ENCODE data around the gene ANKRD28.

Gene ANKRD28

DNA sequence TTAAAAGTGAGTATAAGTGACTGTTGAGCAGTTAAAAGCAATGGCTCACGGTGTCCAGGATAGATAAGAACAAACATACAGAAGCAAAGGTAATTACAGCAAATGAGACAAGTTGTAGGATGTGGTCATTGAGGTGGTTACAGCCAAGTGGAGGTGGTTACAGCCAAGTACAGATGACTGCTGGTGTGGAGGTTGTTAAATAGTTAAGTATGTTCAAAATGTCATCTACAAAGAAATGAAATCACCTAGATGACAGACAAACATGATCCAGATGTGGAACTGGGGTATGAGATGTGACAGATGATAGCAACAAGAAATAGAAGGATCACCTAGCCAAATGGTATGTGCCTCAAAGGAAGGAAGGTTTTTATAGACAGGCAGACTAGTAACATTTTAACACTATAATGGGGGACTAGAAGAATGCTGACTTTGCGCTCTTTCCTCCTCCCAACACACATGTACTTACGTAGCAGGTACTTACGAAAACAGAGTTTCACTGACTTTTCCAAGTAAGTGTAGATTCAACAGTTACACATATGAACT lies 6.8 kb upstream of the ANKRD28 start:
- in situ Hi-C loops (cut with MboI; ENCODE audit: low sequenced_read_pairs) = loop anchor here (10.0 kb wide), 1 partner anchor 170 kb away; no protein-coding TSS in a partner anchor

- in situ Hi-C loops (cut with MboI; ENCODE audit: low sequenced_read_pairs) = loop anchor here (10.0 kb wide), 1 partner anchor 169 kb away; no protein-coding TSS in a partner anchor
Observed at GRCh38 chr3:15803921-15804320, 6.1 kb upstream of the ANKRD28 start.

DNA sequence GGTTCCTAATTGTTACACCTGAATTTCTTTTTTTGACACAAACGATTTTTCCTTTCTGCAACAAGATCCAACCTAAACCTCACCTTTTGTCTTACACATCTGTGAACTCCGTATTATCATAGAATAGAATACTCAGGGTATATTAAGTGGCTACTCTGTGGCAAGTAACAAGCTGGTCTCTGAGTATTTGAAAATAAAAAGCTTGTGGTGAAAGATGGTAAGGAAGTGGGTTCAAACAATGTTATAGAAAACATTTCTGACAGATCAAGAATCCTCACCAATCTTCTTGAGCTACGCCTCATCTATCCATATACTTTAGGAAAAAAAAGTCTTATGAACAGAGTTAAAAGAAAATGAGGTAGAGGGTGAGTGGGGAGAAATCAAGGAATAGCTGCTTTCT lies 3.5 kb upstream of the ANKRD28 start:
- in situ Hi-C loops (cut with MboI; ENCODE audit: low sequenced_read_pairs) = loop anchor here (10.0 kb wide), 1 partner anchor 166 kb away; no protein-coding TSS in a partner anchor

DNA sequence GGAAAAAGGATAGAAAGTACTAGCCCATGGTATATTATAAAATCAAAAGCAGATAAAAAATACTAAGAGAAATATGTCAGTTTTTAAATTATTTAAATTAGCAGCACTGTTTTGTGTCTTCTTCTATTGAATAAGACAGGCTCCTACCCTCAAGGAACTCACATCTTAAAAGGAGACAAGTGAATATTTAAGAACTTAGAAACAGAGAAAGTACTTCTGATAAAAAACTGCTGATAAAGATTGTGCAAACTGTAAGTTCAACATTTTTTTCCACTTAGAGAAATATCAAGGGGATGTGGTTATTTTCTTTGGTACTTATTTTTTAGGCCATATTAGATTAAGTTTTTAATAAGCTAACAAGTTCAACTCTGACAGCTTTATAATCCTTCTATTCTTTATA lies 3.0 kb upstream of the ANKRD28 start:
- in situ Hi-C loops (cut with MboI; ENCODE audit: low sequenced_read_pairs) = loop anchor here (10.0 kb wide), 1 partner anchor 166 kb away; no protein-coding TSS in a partner anchor

DNA sequence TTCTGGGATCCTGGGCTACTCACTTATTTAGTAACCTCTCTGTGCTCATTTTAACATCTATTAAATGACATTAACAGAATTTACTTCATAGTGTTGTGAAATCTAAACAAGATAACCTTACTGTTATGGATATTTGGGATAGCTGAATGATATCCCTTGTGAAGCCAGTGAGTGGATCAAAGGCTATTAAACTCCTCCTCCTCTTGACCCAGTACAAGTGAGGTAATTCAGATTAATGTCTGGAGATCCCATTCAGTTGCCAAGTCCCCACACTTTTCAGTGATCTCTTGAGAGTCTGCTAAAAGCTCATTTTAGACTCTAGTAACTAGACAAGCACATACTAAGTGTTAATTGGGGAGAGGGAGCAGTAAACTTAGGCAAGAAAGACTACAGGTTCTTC lies 2.5 kb upstream of the ANKRD28 start:
- in situ Hi-C loops (cut with MboI; ENCODE audit: low sequenced_read_pairs) = loop anchor here (10.0 kb wide), 1 partner anchor 166 kb away; no protein-coding TSS in a partner anchor

DNA sequence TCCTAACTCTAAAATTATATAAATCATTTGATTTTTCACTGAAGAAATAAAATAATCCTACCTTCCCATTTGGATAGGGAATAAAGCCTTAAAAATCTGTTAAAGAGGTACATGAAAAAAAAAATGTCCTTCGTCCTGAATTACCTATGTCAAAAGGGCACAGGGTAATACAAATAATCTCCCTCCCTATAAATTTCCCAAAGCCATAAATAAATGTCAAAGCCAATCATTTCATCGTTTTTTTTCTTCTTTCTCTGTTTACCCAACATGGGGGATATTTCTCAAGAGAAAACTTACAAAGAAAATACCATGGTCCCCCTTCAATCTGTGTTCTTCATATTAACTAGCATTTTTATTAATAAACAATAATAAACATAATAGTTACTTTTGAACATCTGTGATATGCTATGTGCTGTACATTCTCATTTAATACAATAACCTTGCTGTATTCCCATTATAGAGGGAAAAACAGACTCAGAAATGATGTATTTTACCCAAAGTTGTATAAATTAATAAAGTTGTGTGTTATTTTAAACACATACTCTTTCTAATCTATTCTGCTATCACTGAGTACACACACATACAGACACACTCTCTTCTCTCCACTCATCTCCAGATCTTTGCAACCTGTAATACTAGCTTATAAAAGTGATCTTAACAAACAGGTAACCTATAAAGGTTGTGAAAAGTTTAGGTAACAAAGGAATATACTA lies 910 bp upstream of the ANKRD28 start:
- in situ Hi-C loops (cut with MboI; ENCODE audit: low sequenced_read_pairs) = no loop called here

DNA sequence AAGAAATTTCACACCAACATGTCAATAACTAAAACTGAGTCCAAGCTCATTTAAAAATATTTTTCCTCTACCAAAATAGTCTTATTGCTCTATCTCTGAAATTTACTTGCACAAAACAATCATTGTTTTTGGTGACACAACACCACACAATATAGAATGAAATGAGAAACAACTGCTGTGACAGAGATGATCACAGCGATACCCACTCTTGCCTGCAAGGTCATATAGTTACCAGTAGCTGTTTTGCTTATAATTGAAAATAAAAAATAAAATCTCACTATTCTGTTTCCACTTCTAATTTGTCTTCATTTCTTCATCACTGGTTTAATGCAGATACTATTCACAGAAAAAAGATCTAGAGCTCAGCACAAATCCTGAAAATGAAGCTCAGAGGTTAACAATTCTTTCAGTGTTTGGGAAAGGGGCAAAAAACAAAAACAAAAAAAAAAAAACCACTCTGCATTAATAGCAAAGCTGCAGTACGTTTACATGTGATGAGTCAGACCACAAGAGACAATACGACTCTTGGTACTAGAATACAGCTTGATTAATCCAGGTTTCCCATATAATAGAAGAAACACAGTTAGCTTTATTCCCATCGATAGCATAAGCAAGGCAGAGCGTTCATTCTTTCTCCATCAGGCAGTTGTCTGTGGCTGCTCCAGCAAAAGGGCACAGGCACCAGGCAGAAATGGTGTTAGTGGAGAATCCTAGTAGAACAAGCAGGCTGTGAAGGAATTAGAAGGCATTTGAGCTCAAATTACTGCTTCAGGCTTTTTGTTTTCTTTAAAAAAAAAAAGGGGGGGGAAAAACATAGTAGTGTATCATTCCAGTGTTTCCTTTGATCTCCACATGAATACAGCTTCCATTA lies 773 bp downstream of the ANKRD28 start:
- in situ Hi-C loops (cut with MboI; ENCODE audit: low sequenced_read_pairs) = no loop called here

GRCh38 chr3:15796331-15796730 lies 1.4 kb downstream of the ANKRD28 start:
- in situ Hi-C loops (cut with MboI; ENCODE audit: low sequenced_read_pairs) = no loop called here

DNA sequence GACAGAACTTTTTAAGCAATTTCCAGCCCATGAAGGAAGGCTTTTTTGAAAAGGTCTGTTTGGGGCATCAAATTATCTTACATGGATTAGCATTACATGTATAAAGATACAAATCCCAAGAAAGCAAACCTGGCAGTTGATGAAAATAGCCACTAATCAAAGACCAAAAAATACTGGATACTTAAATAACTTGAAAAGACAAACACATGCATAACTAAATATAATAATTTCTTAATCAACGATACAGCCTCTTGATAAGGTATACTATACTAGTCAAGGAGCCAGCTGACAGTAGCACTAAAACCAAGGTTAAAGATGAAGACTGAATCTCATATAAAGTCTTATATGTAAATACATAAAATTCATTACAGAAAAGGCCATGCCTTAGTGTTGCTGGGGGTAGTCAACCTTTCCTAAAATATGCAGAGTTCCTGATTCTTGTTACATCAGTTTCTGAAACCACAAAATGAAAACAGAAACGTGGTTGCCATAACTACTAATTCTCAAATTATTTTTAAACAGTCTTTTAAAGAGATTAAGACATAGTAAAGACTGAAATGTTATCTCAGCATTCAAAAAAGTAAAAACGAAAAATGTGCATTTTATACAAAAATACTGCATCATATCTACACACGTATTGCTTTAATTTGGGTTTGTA lies 2.0 kb downstream of the ANKRD28 start:
- in situ Hi-C loops (cut with MboI; ENCODE audit: low sequenced_read_pairs) = no loop called here

DNA sequence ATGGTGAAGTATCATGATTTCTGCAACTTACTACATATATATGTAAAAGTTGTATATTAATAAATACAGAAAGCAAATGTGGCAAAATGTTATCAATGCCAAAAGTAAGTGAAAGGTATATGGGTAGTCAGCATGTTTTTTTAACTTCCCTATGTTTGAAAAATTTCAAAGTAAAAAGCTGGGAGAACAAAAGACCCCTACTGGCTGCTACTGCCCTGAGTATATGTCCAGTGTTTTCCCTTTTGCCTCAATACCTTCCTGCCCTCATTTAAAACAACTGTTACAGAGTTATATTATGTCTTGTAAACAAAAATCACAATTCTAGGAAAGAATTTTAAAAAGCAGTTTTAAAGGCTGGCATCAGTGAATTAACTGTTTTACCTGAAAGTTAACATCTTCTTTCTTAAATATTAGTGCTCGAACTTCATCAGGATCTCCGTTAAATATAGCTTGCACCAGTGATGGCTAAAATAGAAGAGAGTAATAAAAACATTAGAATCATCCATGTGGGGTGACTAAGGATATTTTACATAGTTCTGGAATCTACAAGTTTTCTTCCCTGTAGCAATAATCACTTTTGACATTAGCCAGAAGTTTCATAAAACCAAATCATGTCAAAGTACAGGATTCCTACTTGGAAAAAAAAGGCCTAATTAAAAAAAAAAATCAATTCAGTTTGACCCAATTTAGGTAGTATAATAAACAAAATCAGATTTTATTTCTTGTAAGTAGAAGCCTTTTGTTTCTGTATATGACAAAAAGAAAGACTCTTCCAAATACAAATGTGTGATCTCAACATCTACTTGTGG lies 2.7 kb downstream of the ANKRD28 start:
- in situ Hi-C loops (cut with MboI; ENCODE audit: low sequenced_read_pairs) = no loop called here

DNA sequence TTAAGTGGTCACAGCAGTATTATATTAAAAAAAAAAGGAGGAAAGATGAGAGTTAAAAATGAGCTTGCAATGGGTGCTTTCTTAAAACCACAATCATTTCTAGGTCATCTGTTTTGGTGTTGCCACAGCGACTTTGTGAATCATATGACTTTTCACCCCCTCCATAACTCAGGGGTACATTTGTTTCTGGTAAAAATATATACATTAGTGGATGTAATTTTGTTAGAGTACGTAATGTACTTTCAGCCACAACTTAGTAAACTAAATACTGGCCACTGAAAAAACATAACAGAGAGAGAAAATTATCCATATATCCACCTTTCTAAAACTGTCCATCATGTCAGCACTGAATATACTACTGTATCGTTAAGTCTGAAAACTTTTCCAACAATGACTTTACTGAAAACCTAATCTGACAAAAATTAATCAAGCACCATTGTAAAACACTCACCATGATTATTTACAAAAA lies 3.4 kb downstream of the ANKRD28 start:
- in situ Hi-C loops (cut with MboI; ENCODE audit: low sequenced_read_pairs) = no loop called here

DNA sequence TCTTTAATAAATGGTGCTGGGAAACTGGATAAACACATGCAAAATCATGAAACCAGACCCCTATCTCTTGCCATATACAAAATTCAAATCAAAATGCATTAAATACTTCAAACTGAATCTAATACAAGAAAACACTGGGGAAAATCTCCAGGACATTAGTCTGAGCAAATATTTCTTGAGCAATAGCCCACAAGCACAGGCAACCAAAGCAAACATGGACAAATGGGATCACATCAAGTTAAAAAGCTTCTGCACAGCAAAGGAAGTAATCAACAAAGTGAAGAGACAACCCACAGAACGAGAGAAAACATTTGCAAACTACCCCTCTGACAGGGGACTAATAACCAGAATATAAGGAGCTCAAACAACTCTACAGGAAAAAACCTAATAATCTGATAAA lies 6.3 kb downstream of the ANKRD28 start:
- in situ Hi-C loops (cut with MboI; ENCODE audit: low sequenced_read_pairs) = no loop called here

DNA sequence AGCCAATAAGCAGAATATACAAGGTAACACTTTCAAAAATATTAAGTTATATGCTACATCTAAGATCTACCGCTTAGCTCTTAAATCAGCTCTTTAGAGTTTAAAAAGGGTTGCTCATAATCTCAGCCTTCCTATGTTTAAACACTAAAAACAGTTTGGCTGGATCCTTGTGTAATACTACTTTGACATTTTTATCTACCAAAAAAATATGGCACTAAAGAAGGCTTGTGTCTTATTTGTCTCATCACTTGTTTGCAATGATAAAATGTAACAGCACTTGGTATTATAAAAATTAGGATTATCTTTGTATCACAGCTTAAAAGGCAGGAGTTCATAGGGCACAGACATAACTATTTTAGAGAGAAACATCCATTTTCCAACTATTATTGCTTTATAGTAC lies 9.8 kb downstream of the ANKRD28 start:
- in situ Hi-C loops (cut with MboI; ENCODE audit: low sequenced_read_pairs) = no loop called here

DNA sequence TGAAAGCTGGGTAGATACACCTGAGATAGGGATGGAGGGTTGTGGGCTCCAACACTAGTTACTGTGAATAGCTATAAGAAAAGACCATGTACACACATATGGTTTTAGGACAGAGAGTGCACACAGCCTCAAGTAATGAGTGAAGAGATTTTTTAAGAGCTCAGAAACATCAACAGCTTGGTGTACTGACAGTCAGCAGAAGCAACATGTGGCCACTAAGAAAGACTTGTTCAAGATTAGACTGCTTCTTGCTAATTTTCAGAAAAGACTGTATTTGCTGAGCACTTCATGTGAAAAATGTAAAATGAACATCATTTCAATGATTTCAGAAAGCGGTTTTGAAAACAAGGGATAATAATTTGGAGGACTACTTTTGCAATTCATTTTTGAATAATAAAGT lies 10.3 kb downstream of the ANKRD28 start:
- in situ Hi-C loops (cut with MboI; ENCODE audit: low sequenced_read_pairs) = no loop called here

DNA sequence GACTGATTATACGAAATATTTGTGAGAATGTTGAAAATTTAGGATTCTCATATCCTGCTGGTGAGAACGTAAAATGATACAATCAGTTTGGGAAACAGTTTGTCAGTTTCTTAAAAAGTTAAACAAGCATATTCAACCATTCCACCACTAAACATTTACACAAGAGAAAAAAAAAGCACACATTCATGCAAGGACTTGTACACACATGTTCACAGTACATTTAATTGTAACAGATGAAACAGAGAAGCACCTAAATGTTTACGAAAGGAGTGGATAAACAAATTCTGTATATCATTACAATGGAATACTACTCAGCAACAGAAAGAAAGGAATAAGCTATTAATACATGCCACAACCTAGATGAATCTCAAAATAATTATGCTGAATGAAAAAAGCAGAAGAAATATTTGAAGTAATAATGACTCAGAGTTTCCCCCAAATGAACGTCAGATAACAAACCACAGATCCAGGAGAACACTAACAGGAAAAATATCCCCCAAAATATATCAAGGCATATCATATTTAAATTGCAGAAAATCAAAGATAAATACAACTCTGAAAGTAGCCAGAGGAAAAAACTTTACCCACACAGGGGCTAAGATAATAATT lies 14.3 kb downstream of the ANKRD28 start:
- in situ Hi-C loops (cut with MboI; ENCODE audit: low sequenced_read_pairs) = no loop called here

DNA sequence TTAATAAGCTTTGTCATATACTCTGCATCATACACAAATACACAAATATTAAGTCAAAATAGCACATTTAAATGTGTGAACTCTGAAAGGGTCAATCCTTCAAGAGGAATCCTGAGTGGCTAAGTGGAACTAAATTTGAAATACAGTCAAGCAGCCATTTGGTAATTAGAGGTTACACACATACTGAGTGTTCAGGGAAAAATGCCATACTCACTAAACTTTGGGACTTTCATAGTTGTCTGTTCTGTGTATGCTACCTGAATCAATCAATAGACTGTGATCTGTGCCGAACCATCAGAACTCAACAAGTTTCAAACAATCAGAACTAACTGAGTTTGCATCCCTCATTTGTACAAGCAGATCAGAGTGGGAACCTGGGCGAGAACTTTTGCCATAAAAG lies 15.3 kb downstream of the ANKRD28 start:
- in situ Hi-C loops (cut with MboI; ENCODE audit: low sequenced_read_pairs) = no loop called here

- in situ Hi-C loops (cut with MboI; ENCODE audit: low sequenced_read_pairs) = no loop called here
Observed at GRCh38 chr3:15781637-15782402, 16.0 kb downstream of the ANKRD28 start.

GRCh38 chr3:15781131-15781530 lies 16.6 kb downstream of the ANKRD28 start:
- in situ Hi-C loops (cut with MboI; ENCODE audit: low sequenced_read_pairs) = no loop called here

DNA sequence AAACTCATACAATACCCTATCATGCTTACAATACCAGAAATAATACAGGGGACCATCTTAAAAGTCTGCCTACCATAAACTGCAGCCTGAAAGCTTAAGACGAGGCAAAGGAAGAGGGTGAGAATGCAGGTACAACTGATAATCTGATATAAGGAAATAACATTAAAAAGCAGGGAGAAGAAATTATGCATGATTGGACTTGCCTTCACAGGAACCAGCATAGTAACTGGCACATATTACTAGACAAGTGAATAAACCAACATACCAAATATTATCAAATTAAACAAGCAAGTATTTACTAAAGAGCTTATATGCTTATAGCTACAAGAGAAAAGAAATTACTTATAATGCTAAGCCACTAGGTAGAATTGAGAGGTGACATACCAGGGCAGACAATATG lies 18.7 kb downstream of the ANKRD28 start:
- in situ Hi-C loops (cut with MboI; ENCODE audit: low sequenced_read_pairs) = no loop called here

Data from HL-60/S4 (cell line).